SK-N-SH (cell line): ENCODE measurements around the gene TDO2.

ENCODE experiments used
- EP300 ChIP-seq, 2 experiments: IDR thresholded peaks; 2 replicates each; pipeline versions ENCODE4 v1.4.0 to v1.6.1; 2012; ENCODE audit warnings: borderline replicate concordance in 1 of 2, low read depth in 1 of 2, low read length in 1 of 2
- FOSL2 ChIP-seq: IDR thresholded peaks from 2 replicates; pipeline ENCODE4 v1.4.0; 2012; ENCODE audit warnings: low read depth, mild to moderate bottlenecking, moderate library complexity, borderline replicate concordance
- GABPA ChIP-seq: IDR thresholded peaks from 2 replicates; pipeline ENCODE4 v1.4.0; 2012; ENCODE audit warnings: low read depth, mild to moderate bottlenecking
- POLR2AphosphoS5 ChIP-seq: IDR thresholded peaks from 2 replicates; pipeline ENCODE4 v1.6.1; 2012; ENCODE audit warnings: low read depth, low read length
- SMC3 ChIP-seq: IDR thresholded peaks from 2 replicates; pipeline ENCODE4 v1.6.1; 2012; ENCODE audit warnings: low read depth, low read length, improper control_type of control experiment
- TF ChIP-seq, protein P1 (sequence below): fragments of 200-600 bp; sonication (generic); IDR thresholded peaks from 2 replicates; pipeline ENCODE4 v1.6.1; 2017; ENCODE audit warnings: antibody characterized with exemption, mild to moderate bottlenecking, moderate library complexity
- TF ChIP-seq, protein P2 (sequence below): IDR thresholded peaks from 2 replicates; pipeline ENCODE4; 2012
- TF ChIP-seq, protein P3 (sequence below): fragments of 150-350 bp; IDR thresholded peaks from 2 replicates; pipeline ENCODE4 v1.6.1; 2017; ENCODE audit warnings: antibody characterized with exemption, low read length, low read depth, borderline replicate concordance

DNA sequence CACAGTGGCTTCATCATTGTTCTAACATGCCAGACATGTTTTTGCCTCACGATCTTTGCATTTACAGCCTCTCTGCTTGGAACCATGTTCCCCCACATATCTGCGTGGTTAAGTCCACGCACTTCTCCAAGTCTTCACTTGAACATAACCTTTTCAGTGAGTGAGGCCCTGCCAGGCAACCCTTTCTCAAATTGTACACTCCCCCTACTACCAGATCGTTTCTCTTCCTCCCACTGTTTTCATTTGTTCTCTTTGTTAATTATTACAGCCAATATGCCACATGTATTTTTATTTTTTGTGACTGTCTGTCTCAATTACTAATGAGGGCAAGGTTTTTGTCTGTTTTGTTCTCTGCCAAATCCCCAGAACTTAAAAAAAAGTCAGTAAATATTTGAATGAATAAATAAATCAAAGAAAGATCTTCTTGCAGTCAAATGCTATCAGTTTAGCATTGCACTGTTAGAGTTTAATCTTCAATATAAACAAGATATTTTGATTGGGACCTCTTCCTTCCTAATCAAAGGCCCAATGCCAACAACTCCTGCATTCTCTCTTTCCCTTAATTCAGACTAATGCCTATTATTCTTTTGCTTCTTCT is 32.0 kb downstream of the TDO2 start:
- TF ChIP-seq, protein P1, sequence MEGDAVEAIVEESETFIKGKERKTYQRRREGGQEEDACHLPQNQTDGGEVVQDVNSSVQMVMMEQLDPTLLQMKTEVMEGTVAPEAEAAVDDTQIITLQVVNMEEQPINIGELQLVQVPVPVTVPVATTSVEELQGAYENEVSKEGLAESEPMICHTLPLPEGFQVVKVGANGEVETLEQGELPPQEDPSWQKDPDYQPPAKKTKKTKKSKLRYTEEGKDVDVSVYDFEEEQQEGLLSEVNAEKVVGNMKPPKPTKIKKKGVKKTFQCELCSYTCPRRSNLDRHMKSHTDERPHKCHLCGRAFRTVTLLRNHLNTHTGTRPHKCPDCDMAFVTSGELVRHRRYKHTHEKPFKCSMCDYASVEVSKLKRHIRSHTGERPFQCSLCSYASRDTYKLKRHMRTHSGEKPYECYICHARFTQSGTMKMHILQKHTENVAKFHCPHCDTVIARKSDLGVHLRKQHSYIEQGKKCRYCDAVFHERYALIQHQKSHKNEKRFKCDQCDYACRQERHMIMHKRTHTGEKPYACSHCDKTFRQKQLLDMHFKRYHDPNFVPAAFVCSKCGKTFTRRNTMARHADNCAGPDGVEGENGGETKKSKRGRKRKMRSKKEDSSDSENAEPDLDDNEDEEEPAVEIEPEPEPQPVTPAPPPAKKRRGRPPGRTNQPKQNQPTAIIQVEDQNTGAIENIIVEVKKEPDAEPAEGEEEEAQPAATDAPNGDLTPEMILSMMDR = no peak
- TF ChIP-seq SMC3 (no peak), FOSL2 (no peak), EP300 (IDR thresholded peaks at IDR 0.05; ENCODE audit: borderline replicate concordance in 1 of 2, low read depth in 1 of 2, low read length in 1 of 2) (no peak), POLR2AphosphoS5 (no peak), GABPA (no peak)
- TF ChIP-seq, protein P2, sequence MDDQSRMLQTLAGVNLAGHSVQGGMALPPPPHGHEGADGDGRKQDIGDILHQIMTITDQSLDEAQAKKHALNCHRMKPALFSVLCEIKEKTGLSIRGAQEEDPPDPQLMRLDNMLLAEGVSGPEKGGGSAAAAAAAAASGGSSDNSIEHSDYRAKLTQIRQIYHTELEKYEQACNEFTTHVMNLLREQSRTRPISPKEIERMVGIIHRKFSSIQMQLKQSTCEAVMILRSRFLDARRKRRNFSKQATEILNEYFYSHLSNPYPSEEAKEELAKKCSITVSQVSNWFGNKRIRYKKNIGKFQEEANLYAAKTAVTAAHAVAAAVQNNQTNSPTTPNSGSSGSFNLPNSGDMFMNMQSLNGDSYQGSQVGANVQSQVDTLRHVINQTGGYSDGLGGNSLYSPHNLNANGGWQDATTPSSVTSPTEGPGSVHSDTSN = no peak
- TF ChIP-seq, protein P3, sequence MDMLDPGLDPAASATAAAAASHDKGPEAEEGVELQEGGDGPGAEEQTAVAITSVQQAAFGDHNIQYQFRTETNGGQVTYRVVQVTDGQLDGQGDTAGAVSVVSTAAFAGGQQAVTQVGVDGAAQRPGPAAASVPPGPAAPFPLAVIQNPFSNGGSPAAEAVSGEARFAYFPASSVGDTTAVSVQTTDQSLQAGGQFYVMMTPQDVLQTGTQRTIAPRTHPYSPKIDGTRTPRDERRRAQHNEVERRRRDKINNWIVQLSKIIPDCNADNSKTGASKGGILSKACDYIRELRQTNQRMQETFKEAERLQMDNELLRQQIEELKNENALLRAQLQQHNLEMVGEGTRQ = no peak
